Frontal cortex (tissue), 4 donors: Measurements from ENCODE around the gene FSTL5. TPM values are rescaled to one million over a fixed set of nuclear protein-coding genes. Genes with fewer than 3 reads are reported as not detected.
A peak's percentile ranks its signal among the peaks of the same experiment; 100 is the strongest.

Experiments used
- DNase-seq, 2 donors: peaks; one replicate each; pipeline ENCODE4 v3.0.0; 2012; ENCODE audit warnings: low spot score in 2 of 2
- FAIRE-seq: peaks from 2 replicates; lab custom pipeline; 2012; peaks lifted over from hg19 to GRCh38; lab: Jason Lieb, UNC
- total RNA-seq: library from RNA; depleted of rRNA; stranded (reverse); fragments of >200 nt; gene quantifications from one replicate; pipeline ENCODE4 v1.2.3, GENCODE V29; 2014
- donor health status: control.
- donor health status: control.
- donor health status: control.

Gene FSTL5
- total RNA-seq, 1 donor from 2014 or later: 106 TPM

- DNase-seq (no peak), FAIRE-seq (peak; percentile 67)
These were observed 521.1 kb downstream of the FSTL5 start for GRCh38 chr4:161642708-161643107.

DNA sequence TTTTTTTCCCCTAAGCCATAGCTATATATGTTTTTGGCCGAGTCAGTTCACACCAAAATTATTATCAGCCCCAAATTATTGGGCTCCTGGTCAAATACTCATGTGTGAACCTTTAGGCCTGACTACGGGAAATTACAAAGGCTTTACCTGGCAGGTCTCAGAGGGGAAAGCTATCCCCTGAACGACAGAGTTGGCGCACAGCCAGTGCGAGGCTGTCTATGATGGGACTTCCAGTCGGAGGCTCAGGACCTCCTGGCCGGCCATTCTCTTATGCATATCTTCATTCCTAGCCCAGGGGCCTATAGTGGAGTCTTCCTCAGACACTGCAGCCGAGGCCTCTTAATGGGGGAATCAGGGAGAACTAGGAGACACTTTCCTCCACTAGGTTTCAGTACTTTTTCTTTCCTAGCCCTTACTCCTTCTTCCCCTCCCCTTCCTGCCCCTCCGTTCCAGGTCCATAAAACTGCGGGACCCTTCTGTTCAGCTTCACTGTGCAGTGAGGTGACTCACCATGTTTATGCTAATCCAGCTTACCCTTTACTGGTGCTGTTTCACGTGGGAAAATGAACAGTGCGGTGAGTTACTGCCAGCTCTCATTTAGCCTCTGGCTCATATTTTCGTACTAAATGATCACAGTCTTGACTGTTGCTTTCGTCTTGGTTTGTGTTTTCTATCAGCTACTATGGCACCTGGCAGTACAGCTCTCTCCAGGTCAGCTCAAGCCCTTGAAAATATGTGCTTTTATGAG, 533.9 kb downstream of the FSTL5 start:
- no peak for FAIRE-seq
- no peak for DNase-seq

DNA sequence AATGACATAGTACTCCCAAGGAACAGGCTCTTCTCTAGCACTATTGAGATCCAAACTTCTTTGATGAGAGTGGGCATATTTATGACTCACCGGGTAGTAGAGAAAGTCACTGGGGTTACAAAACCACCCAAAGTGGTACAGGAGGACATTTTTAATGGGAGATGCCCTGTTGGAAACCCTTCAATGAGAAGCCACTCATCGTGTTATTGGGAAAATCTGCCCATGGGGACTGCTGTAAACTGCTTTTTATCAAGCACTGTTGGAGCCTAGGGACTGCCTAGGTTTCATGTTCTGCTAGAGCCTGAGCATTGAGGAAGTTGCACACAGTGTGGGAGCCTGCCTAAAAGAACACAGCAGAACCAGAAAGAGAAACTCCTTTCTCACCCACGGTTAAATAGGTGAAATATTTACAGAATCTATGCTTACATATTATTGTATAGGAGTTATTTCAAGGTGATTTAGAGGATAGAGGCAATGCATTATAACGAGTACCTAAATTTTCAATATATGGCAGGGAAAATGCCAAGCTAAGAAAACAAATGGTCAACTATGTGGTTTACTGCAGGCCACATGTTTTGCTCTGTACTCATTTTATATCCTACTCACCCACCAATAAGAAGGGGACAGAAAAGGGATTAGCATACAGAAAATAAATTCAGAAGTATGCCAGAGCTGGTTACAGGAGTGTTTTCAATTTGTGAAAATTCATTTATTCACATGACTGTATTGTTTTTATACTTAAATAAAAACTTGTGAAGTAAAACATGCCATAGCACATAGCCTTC, 559.1 kb downstream of the FSTL5 start:
- FAIRE-seq: no peak

GRCh38 chr4:161601011-161601410, 562.8 kb downstream of the FSTL5 start:
- FAIRE-seq (no peak), DNase-seq (no peak)

More for the DNA sequence above, 559.1 kb downstream of the FSTL5 start:
- no peak for DNase-seq

DNA sequence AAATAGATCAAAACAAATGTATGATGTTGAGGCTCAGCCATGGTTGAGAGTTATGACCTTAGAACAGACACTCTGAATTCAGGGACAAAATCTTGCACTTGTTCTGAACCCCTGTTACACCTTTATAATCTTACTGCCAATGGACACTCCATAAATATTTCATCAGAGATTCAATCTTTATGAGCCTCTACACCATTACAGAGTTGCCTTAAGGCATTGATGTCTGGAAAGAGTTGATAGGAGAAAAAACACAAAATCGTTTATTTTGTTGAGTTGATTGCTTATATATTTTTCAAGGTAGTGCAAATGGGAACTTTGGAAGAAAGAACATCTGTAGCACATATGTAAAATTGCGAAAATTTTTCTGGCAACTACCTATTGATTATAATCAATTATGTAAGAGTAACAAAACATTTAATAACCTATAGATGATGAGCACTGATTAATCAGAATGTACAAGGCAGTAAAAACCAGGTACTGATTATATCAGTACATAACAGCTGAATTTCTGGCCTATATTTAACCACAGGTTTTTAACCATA, 568.5 kb downstream of the FSTL5 start:
- no peak for DNase-seq
- FAIRE-seq: no peak

DNA sequence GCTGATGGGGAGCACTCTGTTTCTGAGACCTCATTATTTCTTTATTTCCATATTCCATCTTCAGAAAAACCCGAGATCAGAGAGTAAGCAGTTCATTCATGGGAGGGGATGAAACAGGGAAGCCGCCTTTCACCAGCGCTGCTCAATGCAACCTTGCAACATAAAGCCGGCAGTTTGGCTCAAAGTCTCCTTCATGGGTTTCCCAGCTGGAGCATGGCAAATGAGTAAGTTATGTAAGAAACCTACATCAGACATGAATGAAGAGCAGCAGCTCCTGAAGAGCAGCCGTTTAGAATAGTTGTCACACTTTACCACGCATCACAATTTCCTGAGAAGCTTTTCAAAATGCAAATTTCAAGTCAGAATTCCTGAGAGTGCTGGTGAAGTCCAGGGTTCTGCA, 578.8 kb downstream of the FSTL5 start:
- DNase-seq (no peak), FAIRE-seq (no peak)

DNA sequence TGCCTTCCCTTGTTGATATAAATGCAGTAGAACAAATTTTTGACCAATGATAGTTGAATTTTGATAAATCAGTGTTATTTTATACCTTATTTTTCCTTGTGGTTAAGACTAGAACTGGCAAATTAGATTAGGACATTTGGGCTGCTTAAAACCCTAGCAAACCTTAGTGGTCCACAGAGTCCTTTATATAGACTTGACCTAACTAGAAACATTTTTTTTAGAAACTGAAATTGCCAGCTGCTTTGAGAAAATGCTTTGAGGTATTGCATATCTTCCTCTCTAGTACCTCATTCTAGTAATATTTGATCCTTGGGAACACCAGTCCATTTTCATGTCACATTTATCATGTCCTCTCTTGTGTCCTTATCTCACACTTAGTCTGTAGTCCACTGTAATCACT, 580.3 kb downstream of the FSTL5 start:
- FAIRE-seq: no peak
- DNase-seq: no peak

- DNase-seq (no peak), FAIRE-seq (no peak)
These were observed 582.3 kb downstream of the FSTL5 start for GRCh38 chr4:161581262-161582230.

GRCh38 chr4:161577579-161578301, 586.1 kb downstream of the FSTL5 start:
- peak; percentile 31 for FAIRE-seq
- DNase-seq: no peak

DNA sequence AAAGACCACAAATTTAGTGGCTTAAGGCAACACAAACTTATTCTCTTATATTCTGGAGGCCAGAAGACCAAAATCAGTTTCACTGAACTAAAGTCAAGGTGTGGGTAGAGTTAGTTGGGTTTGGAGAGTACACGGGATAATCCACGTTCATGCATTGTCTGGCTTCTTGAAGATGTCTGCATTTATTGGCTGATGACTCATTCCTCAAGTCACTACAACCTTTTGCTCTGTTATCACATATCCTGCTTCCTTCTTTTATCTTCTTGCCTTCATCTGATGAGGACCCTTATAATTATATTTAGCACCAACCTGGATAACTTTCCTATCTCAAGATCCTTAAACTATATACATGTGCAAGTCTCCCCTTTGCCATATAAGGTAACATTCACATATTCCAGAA, 590.0 kb downstream of the FSTL5 start:
- FAIRE-seq (no peak), DNase-seq (no peak)

DNA sequence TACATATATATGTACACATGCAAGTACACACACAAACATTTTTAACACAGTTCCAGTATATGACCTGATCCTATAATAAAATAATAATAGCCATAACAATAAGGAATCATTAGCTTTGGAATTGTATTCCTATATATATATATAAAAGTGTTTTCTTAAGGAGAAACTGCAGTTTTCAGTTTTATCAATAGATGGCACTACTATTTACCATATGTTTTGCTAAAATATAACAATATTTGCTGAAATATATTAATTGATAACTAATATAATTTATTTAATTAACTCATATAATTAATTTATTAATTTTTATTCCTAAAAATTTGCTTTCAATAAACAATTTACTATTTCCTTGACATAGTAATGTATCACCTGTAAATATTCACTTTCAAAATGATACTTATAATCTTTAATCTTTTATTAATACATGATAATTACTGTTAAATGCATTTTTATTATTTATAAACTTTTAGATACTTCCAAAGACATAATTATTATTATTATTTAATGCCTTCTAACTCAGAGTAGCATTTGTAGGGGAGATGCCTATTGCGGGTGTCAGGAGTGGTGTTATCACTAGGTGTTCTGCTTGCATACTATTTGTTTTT, 599.5 kb downstream of the FSTL5 start:
- peak; percentile 98 for FAIRE-seq
- DNase-seq: no peak

DNA sequence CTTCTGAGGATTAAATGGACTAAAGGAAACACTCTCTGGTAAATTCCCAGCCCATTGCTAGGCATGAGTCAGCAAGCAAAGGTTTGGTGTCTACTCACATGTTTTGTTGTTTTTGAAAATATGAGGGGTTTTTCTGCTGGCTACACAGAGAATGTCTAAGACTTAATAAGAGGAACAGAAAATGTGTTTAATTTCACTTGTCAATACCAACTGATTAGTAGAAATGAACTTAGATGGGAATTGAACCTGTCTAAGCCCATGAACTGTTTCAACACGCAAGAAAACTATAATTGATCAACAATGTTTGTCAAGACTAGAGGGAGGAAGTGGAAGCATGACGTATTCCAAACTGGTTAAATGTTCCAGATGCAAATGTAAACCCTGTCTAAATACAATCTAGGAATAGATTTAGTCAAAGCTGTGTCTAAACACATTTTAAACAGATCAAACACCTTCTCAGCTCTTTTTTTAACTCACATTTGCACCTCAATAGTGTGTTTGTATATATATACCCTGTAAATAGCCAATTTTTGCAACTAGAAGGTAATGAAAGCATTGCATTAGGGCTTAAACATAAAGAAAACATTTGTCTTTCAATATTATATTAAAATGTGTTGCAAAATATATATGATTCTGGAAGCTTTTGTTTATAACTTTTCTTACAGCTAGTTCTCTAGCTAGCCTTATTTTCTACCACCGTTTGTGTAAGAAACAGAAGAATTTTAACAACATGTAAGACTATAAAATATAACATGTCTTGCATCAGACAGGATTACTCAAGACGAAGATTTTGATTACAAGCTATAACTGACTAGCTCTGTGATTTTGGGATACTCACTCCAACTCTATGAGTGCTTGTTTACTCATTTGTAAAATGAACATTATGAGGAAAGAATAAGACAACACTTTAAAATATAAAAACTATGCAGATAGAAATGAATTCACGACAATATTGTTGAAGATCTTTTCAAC, 607.8 kb downstream of the FSTL5 start:
- DNase-seq: no peak
- FAIRE-seq: no peak

GRCh38 chr4:161554372-161554990, 609.3 kb downstream of the FSTL5 start:
- no peak for DNase-seq
- no peak for FAIRE-seq

DNA sequence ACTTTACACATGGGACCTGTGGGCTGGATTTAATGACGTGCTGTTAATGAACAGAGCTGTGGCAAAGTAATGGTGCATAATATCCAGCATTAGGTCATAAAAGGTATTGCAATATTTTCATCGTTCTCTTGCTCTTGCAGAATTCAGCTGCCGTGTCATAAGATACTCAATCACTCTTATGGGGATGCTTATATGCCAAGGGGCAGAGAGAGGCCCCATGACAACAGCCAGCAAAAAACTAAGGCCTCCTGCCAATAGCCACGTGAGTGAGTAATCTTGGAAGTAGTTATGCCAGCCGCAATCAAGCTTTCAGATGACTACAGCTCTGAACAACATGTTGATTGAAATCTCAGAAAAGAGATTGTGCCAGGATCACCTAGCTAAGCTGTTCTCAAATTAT, 616.9 kb downstream of the FSTL5 start:
- DNase-seq: no peak
- FAIRE-seq: no peak

- DNase-seq: no peak
- no peak for FAIRE-seq
These were observed 623.5 kb downstream of the FSTL5 start for GRCh38 chr4:161540265-161540664.

- no peak for FAIRE-seq
These were observed 624.9 kb downstream of the FSTL5 start for GRCh38 chr4:161538941-161539340.

GRCh38 chr4:161530710-161531109, 633.1 kb downstream of the FSTL5 start:
- DNase-seq (no peak), FAIRE-seq (no peak)

More at GRCh38 chr4:161538941-161539340, 624.9 kb downstream of the FSTL5 start:
- no peak for DNase-seq
